GM10847 (cell line): ENCODE data around the gene ALDH1B1.

Experiments used
- POLR2A ChIP-seq: IDR thresholded peaks from 2 replicates; pipeline ENCODE4 v1.6.1; 2011; ENCODE audit not compliant: insufficient read length; ENCODE audit errors: extremely low read depth

Gene ALDH1B1

DNA sequence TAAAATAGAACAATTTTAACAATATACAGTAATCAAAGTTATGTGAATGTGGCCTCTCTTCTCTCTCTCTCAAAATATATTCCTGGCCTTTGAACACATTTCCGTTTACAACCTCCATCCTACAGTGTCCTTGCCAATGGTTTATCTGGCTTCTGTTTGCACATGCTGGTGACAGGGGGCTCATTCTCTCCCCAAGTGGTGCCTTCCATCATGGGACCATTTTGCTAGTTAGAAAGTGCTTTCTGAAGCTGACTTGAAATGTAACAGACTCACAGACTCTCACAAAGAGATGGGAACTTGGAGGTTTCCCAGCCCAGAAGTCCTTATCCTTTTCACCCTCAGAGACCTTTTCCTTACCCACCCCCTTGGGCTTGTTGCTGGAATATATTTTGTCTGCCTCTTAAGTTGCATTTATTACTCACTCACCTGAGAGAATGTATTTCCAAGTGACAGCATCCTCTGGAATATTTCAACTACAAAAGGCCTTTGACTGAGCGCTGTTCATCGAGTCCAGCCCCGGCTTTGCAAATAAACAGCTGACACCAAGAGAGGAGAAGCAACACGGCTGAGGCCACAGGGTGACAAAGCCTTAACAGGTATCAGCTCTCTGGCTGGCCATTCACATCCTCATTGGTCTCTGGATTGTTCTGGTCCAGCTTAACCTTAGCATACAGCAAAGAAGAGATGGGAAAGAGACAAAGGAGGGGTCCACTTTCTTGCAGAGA lies 17.5 kb upstream of the ALDH1B1 start:
- TF ChIP-seq POLR2A, result no peak

DNA sequence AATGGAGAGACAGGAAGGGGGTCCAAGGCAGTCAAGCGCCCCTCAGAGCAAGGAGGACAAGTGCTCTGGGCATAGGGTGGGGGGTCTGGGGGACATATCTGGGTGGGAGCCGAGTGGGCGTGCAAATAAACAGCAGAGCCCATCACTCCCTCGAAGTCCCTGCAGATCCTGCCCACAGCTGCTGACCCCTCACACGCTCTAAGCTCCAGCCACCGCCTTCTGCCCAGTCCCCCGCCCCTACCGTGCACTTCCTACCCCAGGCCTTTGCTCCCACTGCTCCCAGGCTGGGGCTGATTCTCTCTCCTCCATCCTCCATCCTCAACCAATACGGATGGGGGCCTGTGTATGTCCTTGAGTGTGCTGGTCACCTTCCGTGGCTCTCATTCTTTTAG lies 16.9 kb upstream of the ALDH1B1 start:
- no peak for TF ChIP-seq POLR2A

DNA sequence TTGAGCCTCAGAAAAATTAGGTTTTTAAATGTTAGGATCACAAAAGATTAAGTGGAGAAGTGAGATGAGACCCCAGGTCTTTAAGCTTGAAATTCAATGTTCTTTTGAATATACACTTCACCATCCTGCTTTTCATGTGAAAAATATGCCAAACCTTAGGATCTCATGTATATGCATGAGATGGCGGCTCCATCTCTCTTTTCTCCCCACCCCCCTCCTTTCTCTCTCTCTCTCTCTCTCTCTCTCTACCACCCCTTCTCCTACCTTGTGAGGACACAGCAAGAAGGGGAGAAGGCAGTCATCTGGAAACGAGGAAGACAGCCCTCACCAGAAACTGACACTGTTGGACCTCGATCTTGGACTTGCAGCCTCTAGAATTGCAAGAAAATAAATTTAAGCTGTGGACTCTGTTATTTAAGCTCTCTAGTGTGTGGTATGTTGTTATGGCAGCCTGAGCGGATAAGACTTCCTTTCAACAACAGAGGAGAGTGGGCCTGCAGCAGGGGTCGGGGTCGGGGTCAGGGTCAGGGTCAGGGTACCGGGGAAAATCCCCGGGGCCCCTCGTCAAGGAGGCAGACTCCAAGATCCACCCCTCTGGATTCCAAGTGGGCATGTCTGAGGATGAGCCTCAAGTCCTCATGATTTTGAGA lies 16.4 kb upstream of the ALDH1B1 start:
- no peak for TF ChIP-seq POLR2A

DNA sequence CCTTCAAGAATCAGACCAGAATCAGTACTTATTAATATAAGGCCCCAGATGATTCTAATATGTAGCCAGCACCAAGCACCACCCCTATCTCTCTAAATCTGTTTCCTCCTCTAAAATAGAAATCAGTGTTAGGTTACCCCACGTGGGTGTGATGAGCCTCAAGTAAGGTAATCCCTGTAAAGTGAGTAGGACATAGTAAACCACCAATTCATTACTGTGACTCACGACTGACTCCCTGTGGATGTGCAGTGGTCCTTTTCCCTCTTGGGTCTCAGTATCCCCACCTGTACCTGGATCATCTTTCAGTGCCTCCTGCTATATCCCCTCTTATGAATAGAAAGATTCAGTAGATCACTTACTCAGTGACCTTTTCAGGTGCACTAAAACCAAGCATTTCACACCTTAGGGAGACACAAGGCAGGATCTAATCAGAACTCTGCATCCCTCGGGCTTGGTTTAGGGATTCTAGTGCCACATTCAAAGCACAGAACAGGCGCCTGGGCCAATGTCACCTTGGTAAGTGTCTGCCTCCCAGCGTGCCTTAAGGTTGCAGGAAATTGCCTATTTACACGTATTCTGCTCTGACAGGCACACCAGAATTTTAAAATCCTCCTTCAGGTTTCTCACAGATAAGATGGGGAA lies 12.2 kb upstream of the ALDH1B1 start:
- no peak for TF ChIP-seq POLR2A

DNA sequence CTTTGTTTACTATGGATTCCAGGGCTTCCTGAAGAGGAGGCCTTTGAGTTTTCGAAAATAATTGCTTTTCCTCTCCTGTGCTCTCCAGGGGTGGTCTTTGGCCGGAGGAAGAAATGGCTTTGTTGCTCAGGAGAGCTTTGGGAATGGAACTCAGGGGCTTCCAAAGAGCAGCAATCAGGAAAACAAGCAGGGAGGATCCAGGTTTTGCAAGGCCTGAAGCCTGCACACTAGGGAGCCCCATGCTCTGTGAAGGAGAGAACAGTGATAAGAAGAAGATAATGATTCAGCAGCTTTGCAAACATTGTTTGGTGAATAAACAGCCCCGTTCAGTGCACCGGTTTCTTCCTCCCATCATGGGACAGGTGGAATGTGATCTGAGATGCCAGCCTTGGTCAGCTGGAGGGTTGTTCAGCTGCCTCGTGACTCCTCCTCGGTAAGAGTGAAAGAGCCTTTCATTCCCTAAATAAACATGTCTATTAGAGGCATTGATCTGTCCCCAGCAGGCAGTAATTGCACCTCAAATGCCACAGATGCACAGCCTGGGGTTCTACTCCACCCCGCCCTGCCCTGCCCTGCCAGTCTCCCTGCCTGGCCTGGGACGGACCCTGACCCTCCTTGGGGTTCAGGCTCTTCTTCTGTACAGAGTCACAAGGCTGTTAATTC lies 11.5 kb upstream of the ALDH1B1 start:
- no peak for TF ChIP-seq POLR2A

DNA sequence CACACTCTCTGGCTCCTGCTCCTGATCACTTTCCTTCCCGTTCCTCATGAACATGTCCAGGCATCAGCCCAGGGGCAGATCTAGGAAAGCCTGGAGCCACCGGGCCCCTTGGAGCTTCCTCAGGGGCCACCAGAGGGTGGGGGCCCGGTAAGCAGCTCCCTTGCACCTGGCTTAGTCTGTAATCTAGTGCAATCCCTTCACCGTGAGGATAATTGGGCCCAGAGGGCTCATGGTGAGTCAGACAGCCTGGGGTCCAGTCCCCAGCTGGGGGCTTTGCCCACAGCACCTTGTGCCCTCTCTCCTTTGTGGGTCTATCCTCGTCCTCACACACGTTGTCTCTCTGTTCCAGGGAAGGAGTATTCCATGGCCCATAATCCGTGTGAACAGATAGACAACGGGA lies 10.4 kb upstream of the ALDH1B1 start:
- TF ChIP-seq POLR2A, result no peak

DNA sequence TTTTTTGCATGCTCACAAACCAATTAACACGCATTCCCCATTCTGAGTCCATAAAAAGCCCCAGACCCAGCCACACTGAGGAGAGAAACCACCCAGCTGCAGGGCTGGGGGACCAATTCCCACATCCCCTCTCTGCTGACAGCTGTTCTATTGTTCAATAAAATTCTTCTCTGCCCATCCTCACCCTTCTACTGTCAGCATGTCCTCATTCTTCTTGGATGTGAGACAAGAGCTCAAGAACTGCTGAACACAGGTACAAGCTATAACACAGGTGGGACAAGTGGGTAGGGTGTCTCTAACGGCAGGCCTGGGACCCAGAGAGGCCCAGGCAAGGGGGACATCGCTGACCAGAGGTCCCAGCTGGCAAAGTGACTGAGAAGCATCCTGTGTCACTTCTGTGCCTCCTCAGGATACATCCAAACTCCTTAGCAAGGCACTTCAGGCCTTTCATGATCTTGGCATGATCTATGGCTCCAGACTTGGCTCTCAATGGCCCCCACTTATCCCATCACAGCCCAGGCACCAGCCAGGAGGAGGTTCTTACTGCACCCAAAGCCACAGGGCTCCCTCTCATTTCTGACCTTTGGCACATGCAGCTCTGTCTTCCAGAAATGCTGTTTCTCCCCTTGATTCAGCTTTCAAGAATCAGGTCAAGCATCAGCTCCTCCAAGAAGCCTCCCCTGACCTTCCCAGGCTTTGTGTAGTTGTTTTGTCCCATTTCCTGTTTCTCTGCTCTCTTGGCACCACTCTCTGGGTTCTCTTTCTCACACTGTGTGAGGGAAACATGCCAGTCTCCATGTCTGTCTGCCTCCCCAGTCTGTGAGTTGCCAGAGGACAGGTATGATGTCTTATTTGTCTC lies 7.3 kb upstream of the ALDH1B1 start:
- TF ChIP-seq POLR2A, result no peak

DNA sequence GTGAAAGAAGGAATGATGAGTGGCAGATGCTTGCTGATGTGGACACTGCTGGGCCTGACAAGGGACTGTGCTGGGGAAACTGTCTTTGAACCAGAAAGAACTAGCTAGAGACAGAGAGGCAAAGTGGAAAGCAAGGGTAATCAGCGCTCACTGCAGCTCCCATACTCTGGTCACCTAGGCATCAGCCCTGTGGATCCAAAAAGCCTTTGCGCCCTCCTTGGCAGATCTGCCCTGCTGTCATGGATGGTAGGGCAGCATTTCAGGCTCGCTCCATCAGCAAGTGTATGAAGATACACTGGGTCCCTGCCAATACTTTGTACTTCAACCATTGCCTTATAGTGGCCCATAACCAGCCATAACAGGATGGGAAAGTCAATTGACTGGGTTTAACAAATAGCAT lies 6.6 kb upstream of the ALDH1B1 start:
- TF ChIP-seq POLR2A, result no peak

DNA sequence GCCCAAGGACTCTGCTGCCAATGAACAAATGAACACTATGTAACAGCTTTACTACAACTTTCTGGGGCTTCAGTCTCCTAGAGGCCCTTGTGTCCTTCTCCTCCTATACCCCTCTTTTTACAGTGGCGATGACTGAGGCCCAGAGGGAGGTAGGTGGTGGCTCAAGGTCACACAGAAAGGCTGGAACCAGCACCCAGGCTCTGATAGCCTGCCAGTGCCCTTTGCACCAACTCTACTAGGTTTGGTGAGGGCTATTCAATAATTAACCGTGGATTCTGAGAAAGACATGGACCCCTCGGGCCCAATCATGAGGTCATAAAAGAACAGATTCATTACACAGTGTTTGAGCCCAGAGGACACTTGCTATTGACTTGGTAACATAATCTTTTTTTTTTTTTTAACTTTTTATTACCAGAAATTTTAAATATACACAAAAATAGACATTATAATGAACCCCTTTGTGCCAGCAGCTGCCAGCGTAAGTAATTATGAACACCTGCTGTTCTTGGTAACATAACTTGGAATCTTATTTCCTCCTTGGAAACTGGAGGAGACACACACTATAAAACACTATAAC lies 6.1 kb upstream of the ALDH1B1 start:
- no peak for TF ChIP-seq POLR2A

DNA sequence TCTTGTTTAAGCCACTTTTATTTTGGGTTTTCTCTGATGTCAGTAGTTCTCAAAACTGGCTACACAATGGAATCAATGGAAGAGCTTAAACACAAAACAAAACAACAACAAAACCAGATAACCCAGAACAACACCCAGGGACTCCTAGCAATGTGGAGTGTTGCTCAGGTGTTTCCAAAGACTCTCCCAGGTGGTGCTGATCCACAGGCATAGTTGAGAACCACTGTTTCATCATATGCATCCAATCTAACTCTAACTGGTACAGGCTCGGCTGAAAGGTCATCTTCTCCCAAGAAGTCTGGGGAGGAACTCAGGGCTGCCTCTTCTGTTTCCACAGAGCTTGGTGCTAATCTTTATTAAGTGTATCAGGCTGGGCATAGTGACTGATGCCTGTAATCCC lies 5.4 kb upstream of the ALDH1B1 start:
- no peak for TF ChIP-seq POLR2A

DNA sequence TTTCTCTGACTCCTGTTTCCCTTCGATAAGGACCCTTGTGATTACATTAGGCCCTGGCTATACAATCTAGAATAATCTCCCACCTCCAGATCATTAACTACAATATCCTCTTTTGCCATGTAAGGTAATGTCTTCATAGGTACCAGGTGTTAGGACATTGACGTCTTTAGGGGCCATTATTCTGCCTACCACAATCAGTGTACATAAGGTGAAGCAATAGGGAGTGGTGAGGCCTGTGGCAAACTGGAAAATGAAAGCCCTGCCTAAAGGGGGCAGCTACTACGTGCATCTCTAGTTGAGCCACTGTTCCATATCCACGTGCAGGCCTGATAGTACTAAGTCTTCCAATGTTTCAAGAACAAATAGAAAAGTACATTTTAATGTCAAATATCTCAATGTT lies 4.8 kb upstream of the ALDH1B1 start:
- TF ChIP-seq POLR2A, result no peak

DNA sequence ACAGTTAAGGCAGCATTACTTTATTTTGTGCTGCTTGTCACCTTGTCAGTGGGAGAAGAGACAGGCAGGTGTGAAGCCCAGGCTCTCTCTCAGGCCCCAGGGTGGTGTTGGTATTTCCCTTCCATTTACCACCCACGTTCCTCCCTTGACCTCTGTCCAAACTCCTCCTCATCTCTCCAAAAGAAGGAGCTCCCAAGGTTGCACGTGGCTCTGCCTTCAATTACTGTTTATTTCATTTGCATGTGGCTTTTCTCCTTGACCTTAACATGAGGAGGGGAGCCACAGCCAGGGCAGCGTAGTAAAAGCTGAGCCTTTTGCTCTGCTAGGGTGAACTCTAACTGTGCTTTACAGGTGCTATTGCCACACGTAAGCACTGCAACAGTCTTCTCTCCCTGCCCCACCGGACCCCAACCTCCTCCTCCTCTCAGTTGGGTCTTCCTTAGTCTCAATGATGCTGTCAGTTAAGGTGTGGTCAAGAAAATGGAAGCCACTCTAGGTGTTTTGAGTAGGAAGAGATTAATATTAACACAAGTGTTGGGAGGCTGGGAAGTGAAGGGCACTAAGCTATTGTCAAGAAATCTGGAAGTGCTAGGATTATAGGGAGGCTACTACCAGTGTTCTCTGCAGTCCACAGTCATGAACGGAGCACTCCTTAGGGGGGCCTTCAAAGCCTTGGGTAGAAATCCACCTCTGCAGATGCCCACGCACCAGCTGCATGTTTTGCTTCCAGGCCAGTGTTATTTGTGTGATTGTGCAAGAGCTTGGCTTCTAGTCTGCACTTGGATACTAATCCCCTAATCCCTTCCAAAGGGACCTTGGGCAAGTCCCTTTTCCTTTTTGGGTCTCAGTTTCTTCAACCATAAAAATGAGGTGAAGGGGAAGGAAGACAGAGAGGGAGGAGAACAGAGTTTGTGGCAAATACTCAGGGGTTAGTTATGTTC lies 3.9 kb upstream of the ALDH1B1 start:
- TF ChIP-seq POLR2A, result no peak

DNA sequence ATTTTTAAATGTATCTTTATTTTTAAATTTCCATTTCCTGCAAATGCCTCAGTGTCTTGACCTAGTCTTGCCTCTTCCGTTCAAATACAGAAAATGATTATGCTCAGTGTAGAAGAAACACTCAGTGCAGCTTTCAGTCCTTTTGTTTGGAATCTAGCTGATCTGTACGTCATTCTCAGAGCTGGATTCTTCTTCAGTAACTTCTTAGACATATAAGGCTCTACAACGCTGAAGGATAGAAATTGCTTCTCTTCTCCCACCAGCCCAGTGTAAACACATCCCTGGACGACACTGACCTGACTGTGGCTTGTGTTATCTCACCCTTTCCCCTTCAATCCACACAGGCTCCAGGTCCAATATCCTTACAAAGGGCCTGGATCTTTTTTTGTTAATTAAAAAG lies 3.2 kb upstream of the ALDH1B1 start:
- no peak for TF ChIP-seq POLR2A

DNA sequence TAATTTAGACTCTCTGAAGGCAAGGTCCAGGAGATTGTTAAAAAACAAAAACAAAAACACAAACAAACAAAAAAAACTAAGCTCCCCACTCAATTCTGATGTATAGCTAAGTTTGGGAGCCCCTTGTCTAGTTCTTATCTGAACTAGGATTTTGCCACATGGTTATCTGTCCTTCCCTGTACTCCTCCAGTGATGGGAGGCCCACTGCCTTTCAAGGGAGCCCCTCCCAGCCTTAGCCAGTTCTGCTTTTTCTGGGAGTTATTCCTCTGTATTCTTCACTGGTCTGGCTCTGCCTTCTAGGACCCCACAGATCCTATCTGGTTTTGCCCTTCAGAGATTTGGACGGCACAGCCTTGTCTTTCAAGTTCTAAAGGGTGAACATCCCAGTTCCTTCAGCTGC lies 2.1 kb upstream of the ALDH1B1 start:
- TF ChIP-seq POLR2A, result no peak
